HG03575 (cell line): Measurements from ENCODE around the gene TBX15.

Experiments used
- ATAC-seq: cut with Tn5 transposase; IDR thresholded peaks from one replicate; pipeline ENCODE4 v1.9.1; 2021; ENCODE audit not compliant: unreplicated experiment, insufficient number of reproducible peaks, low FRiP score; ENCODE audit errors: extremely low read depth

Gene TBX15

GRCh38 chr1:118987468-118988185 is 516 bp downstream of the TBX15 start:
- ATAC-seq, result no peak

DNA sequence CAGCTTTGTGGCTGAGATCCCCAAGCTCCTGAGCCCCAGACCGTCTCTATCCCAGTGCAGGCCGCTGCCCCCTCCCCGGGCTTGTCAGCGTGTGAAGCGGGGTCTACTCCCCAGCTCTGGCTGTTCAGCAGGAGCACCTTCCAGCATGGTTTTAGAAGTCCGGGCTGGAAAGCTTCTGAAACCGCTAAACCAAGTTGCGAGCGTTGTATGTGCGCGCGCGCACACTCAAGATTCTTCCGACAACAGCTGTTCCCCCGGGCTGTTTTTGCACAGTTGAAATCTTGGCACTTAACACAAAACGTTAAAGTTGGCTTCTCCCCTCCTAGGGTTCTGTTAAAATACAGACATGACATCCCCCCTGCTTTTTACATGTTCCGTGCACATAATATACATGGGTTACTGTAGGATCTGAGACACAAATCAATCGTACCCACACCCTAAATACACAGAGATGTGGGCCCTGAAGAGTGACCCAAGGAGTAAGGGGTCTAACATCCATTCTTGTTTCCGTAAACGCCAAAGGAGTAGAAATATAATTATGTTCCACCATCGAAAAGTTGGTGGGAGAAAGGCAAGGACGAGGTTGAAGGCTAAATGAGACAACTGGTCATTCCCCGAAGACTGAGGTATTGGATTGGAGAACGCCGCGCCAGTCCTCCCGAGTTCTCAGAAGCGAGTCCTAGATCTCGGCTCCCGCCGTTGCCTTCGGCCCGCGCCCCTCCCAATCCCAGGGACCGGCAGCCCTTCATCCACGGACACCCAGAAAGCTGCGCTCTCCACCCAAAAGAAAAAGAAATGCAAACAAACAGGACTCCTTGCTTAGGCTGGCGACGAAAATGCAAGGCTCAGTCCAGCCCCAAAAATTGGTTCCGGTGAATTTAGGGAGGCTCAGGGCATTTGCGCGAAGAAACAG is 1.3 kb downstream of the TBX15 start:
- ATAC-seq, result no peak

DNA sequence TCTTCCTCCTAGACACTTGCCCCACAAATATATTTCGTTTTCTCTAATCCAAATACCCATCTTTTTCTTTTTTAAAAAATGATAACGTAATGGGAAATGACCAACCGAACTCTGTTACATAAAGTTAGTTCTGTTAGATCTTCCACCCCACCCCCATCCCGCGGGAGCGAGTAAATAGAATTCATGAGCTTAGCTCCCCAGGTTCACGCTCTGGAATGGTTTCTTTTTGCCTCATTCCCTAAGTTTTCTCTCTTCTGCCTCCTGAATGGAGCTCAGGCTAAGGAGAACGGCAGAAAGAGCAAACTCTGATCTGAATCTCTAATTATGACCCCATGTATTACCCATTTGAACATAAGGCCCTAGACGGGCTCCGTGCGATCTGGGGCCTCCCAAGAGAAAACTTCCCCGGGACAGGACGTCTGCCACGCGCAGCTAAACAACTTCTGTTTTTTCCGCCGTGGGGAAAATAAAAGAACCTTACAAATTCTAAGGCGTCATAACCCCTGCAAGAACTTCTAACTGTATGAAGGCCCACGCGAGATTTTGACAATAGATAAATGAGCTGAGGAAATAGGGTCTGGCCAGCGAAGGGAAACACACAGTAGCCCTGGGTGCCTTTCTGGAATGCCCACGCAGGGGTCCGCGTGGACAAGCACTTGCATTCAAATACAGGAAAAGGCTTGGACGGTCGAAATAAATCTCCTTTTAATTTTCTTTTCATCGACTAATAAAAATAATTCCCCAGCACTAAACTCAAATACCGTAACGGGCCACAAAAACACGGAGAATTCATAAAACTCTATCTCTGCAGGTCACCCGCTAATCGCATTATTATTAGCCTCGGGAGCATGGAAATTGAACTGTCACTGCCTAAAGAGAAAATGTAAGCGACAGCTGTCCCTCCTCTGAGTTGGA is 2.2 kb downstream of the TBX15 start:
- no peak for ATAC-seq

- no peak for ATAC-seq
Measured at GRCh38 chr1:118984722-118985639, 3.2 kb downstream of the TBX15 start.

DNA sequence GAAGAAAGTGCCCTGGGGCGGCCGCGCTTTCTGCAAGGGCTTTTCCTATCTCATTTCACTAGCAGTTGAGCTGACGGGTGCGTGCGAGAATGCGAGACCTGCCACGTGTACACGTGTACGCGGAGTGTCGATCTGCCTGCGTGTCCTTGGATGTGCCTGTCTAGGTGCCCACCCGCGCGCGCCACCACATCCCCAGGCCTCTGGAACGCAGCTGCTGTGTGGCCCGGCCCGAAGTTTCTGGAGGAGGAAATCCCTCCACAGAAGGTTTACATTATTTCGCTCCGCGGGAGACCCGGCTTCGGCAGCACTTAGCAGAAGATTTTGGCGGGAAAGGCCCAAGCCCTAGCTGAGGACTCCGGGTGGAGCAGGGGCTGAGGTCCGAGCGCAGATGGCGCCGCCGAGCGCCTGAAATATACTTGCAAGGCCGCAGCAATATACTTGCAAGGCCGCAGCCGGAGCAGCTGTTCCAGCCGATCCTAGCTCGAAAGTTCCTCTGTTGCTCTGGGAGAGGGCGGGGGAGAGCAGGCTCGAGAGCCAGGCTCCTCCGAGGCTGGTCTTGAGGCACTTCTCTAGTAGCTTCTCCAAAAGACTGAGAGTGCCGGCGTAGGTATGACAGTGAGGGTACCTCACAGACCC is 3.9 kb downstream of the TBX15 start:
- ATAC-seq, result no peak

- ATAC-seq, result no peak
Measured at GRCh38 chr1:118983558-118984041, 4.5 kb downstream of the TBX15 start.

DNA sequence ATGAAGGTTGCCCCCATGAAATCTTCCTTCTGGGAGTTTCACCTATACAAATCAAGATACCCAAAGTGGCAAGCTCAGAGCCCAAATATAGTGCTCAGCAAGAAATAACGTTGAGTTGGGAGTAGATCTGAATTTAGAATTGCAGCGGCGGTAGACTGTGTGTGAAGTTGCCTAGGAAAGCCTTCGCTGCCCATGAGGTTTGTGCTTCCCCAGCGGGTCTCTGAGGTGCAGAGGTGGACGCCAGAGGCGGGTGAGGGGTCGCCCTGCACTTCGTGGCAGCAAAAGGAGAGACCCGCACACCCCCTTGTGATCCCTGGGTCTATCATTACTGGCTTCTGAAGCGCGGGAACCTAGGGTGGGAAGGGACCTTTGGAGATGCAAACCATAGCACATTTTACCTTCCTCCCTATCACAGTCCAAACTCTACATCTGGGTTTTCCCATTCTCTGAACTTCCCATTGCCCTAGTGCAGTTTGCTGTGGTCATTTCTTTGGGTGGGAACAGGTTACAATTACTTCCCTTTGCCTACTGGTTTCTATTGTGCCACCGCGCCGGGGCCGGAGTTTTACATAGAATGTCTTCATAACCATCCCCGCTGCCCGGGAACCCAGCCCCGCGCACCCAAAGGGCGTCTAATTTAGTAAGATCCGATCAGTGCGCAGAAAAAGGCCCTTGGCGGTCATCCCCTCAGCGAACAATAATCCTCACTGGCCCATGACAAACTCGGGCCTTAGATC is 5.2 kb downstream of the TBX15 start:
- ATAC-seq, result no peak

GRCh38 chr1:118982266-118982665 is 5.9 kb downstream of the TBX15 start:
- no peak for ATAC-seq

DNA sequence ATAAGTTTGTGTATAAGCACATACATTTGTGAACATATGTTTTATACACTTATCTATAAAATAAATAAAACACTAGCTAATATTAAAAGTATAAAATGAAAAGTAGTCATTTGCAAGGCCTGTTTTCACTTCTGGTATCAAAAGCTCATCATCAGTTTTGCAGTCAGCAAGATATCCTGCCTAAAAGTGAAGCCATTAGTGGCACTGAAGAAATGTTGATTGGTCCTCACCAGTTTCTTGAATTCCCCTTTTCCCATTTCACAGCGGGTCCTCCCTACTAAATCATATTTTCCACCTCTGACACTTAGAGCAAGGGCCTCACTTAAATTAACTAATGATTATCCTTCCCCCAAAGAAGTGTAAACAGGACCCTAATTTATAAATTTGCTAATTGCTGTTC is 6.7 kb downstream of the TBX15 start:
- ATAC-seq, result no peak

- ATAC-seq, result no peak
Measured at GRCh38 chr1:118979754-118980575, 8.2 kb downstream of the TBX15 start.

- no peak for ATAC-seq
Measured at GRCh38 chr1:118978914-118979701, 9.0 kb downstream of the TBX15 start.

DNA sequence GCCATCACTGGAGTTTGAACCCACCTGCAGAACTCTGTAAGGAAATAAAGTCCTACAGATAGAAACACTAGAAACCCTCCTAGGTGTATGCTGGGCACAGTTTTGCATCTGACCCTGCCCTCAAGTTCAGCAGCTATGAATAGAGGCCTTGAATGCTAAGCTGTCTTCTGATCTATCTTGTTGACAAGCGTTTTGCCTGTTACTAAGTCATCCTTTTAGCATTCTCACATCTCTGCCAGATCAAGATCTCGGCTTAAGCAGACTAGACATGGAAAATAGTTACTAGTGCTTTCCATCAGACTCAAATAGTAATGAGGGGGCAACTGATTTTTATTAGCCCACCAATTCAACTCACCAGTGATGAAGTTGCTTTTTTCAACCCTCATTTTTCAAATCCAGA is 10.5 kb downstream of the TBX15 start:
- no peak for ATAC-seq

DNA sequence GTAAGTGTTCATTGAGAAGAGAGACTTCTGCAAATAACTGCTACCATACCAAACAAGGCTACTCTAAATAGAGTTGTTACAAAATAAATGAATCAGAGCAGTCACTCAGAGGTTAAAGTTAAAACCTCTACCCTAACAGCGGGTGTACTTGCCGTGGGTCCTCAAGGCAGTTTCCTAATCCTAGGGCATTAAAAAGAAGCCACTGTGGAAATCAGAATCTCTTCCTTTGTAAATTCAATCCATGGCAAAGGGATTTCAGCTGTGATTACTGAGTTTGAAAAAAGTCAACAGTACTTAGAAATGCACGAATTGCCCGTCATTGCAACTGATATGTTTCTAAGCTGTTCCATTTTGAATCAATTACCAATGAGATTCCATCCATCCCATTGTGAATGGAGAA is 13.5 kb downstream of the TBX15 start:
- ATAC-seq, result no peak

GRCh38 chr1:118973531-118974137 is 14.5 kb downstream of the TBX15 start:
- no peak for ATAC-seq

DNA sequence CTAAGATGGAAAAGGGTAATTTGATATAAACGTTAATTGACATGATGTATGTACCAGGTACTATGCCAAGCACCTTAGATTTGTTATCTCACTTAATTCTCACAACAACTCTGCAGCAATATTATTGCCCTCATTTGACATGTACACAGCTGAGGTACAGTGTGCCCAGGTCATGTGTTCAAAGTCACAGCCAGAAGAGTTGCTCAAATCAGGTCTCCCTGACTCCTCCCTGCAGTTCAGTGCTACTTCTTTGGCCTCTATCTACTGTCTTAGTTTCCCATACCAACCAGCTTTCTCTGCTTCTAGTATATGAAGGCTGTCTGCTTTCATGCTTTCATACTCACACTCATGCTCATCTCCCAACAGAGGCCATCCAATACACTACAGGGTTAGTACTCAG is 15.1 kb downstream of the TBX15 start:
- no peak for ATAC-seq
